Kasumi-1 (cell line): ENCODE data around the gene RAB11FIP5.
"Not testable (repeated sequence)": the region's sequence is repeated elsewhere in the genome, so short reads cannot be mapped to it uniquely, and the experiment has no call there.

ENCODE experiments used
- DNase-seq, 2 experiments: peaks; one replicate each; lab custom pipeline; 2025; lab: John Stamatoyannopoulos, UW

Gene RAB11FIP5

GRCh38 chr2:73110168-73111072 is 2.3 kb downstream of the RAB11FIP5 start:
- DNase-seq: no peak

DNA sequence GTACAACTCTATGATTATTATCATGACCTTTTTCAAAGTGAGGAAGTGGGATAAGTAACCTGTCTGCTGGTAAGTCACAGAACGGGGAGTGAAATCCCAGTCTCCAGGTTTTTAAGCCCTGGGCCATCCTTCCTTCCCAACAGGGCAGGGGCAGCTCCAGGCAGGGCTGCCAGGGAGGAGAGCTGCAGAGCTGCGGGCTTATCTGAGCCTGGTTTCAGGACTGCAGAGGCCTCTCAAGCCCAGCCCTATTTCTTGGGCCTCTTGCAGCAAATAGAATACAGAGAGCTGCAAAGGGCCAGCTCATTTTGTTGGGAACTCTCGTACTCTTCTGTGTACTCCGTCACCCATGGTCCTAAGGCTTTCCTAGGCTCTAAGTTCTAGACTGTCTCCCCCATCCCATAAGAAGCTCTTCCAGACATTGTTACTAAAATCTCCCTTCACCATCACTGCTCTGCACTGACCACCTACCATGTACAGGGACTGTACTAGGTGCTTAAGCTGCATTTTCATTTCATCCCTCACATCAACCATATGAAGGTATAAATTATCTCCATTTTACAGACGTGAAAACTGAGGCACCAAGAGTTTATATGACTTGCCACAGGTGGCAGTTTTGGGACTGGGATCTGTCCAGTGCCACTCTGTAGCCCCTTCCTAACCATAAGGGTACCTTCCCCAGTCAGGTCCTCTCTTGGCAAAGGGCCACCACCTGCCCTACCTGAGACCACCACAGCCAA is 3.1 kb downstream of the RAB11FIP5 start:
- no peak for DNase-seq

DNA sequence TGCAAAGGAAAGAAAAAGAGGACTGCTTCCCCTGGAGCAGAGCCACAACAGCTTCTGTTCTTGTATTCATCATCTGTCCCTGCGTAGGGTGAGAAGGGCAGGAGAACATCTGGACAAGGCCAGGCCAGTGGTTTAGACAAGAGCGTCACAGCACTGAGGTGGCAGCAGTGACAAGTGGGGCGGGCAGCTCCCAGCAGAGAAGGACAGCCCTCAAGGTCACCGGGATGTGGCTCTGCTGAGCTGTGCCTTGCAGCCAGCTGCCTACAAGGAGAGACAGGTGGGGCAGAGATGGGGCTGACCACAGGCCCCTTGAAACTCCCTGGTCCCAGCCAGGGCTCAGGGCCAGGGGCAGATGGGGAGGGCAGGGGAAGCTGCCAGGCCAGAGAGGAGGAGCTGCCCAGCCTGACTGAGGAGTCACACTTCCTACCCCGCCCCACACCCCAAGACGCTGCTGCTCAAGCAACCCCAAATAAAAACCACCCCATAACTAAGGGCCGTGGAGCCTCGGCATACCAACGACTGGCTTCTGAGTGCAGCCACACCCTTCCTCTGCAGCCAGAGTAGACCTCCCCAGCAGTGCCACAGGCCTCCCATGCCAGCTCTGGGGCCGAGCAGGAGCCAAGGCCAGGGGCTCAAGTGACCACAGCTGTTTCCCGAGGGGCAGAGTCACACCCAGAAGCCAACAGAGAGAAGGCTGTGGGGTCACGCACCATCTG is 5.4 kb downstream of the RAB11FIP5 start:
- DNase-seq: no peak

- no peak for DNase-seq
Observed at GRCh38 chr2:73106791-73107190, 6.0 kb downstream of the RAB11FIP5 start.

DNA sequence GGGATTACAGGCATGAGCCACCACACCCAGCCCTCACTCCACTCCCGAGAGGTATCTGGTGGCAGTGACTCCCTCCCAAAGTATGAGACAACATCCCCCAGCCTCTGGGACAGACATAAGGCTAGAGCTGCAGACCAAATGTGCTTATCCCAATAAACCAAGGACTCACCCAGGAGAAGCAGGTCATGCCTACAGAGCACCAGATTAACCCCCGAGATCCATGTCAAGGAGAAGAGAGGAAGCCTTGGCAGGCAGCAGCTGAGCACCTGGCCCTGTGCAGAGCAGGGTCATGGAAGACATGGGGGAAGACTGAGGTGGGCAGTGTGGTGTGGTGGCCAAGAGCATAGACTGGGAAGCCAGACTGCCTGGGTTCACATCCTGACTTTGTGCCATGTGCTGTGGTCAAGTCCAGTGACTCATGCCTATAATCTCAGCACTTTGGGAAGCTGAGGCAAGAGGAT is 7.2 kb downstream of the RAB11FIP5 start:
- DNase-seq: no peak

DNA sequence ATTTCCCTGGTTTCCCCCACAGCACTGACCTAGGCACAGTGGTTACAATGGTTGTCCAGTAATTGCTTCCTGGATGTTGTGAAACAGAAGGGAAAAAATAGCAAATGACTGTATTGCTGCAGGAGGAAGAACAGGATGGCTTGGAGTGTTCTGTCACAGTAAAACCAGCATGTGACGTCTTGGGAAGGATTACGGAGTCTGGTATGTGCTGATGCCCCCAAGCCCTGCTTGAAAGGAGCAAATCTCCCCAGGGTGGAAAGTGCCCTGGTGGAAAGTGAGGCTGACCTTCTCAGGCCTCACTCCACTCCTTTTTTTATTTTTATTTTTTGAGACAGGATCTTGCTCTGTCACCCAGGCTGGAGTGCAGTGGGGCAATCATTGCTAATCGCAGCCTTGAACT is 7.8 kb downstream of the RAB11FIP5 start:
- DNase-seq: no peak

DNA sequence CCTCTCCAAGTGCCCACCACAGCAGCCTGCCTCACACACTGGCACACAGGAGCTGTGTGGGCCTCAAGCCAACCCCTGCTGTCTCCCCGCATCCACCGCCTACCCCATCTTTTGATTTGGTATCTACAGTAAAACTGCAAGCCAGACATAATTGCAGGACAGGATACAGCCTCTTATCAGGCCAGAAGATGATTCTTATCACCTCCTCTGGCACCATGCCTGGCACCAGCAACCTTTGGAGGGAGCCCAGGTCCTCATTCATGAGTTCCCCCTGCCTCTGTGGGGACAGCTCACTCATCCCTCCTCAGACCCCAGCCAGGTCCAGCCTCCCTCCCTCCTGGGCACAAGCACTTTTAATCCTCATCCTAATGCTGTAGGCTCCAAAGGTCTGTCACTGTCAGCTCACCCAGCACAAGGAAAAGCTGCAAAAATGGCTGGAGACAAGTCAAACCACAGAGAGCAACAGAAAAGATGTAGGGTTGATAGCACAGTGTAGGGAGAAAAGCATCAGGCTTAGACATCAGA is 9.7 kb downstream of the RAB11FIP5 start:
- no peak for DNase-seq

GRCh38 chr2:73101626-73102256 is 11.0 kb downstream of the RAB11FIP5 start:
- no peak for DNase-seq

- no peak for DNase-seq
Observed at GRCh38 chr2:73100956-73101355, 11.8 kb downstream of the RAB11FIP5 start.

DNA sequence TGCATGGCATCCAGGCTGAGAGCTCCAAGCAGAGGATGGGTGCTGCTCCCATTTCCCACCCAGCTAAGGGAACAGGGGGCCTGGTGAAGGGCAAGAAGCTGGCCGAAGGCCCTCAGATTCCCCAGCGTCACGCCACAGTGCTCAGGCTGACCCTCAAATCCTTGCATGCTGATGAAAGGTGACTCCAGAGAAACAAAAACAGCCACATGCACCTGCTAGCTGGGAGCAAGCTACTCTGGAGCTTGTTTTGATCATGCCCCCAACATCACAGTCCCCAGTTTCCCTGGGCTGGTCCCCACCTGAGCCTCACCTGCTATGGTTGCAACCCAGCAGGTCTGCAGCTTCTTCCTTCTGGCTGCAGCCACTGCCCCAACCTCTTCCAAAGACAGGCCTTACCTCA is 13.3 kb downstream of the RAB11FIP5 start:
- DNase-seq: no peak

DNA sequence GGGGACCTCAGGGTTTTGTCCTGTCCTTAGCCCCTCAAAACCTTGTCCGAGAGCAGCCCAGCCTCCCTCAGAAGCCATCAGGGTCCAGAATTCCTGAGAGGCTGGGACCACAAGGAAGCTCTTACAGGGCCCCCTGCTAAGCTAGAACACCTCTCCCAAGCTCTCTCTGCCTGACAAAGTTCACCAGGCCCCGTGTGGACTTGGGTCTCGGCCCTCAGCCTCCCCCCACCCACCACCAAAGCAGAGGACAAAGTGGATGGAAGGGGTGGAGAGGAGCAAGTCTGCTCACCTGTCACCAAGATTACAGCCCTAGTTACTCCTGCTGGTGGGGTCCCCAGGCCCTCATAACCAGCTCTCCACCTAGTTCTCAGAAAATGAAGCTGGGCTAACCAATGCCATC is 16.8 kb downstream of the RAB11FIP5 start:
- no peak for DNase-seq

- DNase-seq: not testable (repeated sequence)
Observed at GRCh38 chr2:73093601-73094218, 19.0 kb downstream of the RAB11FIP5 start.

- DNase-seq: no peak
Observed at GRCh38 chr2:73092146-73092783, 20.5 kb downstream of the RAB11FIP5 start.

- no peak for DNase-seq
Observed at GRCh38 chr2:73091696-73092095, 21.1 kb downstream of the RAB11FIP5 start.

DNA sequence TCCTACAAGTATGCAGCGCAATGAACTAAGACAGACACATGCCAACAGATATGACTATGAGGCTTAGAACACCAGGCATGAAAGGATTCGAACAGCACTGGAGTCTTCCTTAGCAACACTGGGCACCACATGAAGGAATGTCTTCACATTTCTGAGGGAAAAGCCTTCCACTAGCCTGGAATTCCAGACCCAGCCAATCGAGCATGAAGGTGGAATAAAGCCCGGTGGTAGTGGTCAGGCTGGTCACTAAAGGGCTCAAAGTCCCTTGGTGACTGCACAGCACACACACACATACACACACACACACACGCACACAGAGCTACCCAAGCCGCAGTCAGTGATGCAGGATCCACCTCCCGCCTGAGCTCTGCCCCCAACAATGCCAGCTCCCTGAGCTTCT is 21.6 kb downstream of the RAB11FIP5 start:
- DNase-seq: no peak

DNA sequence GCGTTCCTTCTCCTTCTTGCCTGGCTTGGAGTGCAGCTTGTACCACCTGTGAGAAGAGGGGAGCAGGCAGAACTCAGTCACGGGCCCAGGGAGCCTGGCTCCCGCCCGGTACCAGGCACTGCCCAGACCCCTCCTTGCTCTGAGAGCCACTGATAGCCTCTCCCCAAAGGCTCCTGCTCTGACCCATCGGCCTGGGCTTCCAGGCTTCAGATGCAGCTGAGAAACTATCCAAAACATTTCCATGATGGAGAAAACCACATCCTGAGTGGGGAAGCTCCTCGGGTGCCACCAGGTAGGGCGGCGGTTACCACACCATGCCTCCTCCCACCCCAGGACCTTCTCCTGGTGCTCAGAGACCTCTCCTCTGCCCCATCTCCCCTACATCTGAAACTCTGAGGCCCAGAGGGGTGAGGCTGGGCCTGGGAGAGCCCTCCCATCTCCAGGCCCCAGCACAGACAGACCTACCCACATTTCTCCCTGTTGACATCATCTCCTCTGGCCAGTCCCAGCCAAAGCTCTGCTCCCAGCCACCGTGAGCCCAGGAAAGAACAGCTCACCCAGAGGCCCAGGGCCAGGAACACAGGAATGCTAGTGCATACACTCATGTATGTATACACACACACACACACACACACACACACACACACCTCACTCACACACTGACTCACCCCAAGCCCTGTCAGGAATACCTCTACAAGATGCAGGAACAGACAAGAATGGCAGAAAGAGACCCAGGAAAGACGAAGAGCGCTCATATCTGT is 23.3 kb downstream of the RAB11FIP5 start:
- DNase-seq: no peak

DNA sequence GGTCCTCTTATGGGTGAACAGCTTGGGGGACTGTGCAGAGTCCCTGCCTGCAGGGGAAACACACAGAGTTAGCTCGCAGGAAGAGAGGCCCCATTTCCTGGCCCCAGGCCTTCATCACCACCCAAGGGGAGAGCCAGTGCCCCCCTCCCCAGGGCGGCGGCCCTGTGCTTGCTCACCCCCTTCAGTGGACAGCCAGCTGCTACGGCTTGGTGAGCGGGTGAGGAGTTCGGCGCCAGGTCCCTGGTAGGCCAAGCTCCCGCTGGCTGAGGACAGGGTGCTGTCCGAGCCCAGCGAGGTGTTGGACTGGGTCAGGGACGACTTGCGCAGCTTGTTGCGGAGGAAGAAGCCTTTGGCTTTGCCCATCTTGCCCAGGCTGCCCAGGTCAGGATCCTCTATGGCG is 24.0 kb downstream of the RAB11FIP5 start:
- no peak for DNase-seq

DNA sequence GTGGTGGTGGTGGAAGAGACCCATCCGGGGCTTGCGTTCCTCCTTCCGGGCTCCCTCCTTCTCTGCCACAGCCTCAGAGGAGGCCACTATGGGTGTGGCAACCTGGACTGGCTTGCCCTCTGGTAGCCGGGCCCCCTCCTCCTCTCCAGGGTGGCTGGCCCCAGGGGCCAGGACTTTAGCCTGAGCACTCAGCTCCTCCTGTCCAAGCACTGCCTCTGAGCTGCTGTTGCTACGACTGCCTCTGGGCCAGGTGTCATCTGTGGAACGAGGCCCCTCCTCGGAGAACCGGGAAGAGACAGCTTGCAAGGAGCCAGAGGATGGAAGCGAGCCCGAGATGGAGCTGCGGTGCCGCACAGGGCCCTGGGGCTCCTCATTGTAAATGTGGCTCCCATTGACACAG is 24.5 kb downstream of the RAB11FIP5 start:
- DNase-seq: no peak

DNA sequence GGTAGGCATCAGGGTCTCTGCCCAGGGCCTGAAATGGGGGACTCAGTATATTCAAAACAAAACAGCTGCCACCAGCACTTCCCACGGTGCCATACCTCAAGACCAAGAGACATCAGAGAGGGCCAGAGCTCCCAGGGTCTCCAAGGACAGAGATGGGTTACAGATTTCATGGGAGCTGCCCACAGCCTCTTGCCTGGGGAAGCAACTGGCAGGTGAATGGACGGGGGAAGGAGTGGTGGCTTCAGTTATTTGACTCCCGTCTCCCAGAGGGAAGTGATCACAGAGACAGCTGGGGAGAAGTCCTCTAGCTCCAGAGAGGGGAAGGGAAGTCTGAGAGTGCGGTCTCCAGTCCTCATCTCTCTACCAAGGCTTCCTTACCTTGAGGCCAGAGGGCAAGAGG is 25.4 kb downstream of the RAB11FIP5 start:
- DNase-seq: no peak

- DNase-seq: peak; percentile 81 to 83
Observed at GRCh38 chr2:73085691-73086090, 27.1 kb downstream of the RAB11FIP5 start.
